GM19239 (cell line): ENCODE data around the gene ODF2.

ENCODE experiments used
- DNase-seq: peaks from one replicate; pipeline ENCODE4 v3.0.0; 2011; ENCODE audit warnings: low spot score; ENCODE audit not compliant: insufficient read length
- FAIRE-seq: peaks from 2 replicates; lab custom pipeline; 2011; peaks lifted over from hg19 to GRCh38; lab: Jason Lieb, UNC

The ODF2 gene

DNA sequence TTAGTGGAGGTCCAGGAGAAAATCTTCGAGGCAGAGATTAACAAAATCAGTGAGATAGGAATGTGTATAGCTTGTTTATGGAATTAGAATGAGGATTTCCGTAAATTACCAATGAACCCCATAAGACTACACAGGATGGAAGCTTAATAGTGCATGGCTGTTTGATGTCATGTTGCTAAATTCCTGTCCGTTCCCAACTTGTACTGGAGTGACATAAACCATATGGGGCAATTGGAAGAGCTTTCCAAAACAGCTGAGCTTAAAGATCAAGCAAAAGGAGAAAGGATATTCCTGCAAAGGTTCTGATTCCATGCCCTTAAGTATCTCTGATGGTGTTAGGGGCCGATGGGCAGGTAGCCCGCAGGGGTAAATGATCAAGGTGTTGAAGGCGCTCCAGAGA is 66.2 kb downstream of the ODF2 start:
- DNase-seq (no peak), FAIRE-seq (no peak)

DNA sequence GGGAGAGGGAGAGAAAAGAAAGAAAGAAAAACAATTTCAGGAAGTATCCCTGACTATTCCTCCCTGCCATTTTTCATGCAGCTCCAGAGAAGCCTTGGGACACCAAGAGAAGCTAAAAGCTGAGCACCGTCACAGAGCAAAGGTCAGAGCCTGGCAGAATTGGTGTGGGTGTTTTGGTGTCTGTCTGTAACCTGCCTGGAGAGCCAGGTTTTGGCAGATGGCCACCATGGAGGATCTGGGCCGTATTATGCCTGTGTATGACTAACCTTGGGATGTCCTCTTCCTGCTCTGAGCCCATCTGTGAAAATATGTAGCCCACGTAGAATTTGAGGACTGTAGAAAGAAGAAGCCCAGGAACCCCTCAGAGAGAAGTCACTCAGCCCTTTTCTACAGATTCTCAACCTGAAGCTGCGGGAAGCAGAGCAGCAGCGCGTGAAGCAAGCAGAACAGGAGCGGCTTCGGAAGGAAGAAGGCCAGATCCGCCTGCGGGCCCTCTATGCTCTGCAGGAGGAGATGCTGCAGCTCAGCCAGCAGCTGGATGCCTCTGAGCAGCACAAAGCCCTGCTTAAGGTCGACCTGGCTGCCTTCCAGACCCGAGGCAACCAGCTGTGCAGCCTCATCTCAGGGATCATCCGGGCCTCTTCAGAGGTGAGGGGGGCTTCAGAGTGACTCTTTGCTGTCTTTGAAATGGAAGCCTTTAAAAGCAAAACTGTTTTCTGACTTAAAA is 67.6 kb downstream of the ODF2 start:
- FAIRE-seq (no peak), DNase-seq (no peak)

DNA sequence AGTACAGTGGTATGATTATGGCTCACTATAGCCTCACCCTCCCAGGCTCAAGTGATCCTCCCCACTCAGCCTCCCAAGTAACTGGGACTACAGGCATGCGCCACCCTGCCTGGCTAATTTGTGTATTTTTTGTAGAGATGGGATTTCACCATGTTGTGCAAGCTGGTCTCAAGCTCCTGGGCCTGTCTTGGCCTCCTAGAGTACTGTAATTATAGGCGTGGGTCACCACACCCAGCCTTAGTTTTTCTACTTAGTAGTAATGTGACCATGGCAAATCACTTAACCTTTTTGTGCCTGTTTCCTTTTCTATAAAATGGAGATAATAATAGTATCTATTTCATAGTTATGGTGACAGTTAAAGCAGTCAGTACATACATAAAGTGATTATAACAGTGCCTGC is 70.9 kb downstream of the ODF2 start:
- DNase-seq (no peak), FAIRE-seq (no peak)

DNA sequence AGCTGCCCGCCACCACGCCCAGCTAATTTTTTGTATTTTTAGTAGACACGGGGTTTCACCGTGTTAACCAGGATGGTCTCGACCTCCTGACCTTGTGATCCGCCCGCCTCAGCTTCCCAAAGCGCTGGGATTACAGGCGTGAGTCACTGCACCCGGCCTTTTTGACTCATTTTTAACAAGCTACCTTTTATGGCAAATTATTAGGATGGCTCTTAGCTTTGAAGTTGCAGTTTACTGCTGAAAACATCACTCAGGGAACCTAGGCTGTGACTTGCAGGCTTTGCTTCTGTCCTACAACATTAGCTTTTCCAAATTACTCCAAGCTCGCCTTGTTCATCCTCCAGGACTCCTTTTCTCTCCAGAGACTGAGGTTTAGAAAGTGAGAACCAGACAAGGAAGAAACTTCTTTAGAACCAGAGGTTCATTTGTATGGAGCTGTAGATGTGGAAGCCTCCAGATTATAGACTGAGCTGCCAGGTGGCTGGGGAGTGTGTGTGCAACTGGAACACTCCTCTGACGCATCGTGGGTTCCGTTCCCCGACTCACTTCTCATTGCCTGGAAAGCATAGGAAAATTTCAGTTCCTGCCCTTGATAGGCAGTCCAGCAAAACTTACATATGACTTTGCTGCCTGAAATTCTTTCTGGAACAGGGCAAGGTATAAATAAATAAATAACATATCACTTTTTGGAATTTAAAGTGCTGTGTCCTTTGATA is 72.8 kb downstream of the ODF2 start:
- DNase-seq (no peak), FAIRE-seq (no peak)

DNA sequence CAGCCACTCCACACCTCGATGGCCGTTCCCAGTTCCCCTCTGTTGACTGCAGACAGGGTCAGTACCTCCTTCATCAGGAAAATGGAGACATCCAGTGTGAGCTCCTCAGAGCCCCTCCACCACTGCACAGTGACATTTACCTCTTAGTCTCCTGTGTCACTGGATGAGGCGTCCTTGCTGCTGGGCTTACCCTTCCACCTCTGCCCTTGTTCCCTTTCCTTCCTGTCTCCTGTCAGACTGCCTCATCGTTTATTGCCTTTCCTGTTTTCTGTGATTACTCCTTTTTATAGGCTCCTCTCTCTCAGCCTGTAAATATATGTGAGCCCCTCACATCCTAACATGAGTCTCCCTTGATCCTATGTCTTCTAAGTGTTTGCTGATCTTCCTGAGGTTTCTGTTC is 73.4 kb downstream of the ODF2 start:
- FAIRE-seq = no peak

DNA sequence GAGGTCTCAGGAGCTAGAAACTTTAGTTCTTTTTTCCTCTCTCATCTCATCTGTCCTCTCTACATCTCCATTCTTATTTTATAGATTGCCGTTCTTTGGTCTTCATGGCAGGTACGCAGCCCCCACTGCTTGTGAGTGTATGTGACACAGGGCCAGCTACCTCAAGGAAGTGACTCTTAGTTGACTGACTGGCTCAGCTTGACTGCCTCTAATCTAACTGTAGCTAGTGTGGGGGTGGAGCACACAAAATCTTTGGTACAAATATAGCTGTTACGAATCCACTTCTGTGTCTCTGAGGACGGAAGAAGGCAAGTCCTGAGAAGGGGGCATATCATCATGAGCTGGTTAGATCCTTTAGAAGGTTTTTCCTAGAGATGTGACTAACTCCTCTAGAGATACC is 76.8 kb downstream of the ODF2 start:
- DNase-seq = no peak
- no peak for FAIRE-seq

More for the DNA sequence above, 73.4 kb downstream of the ODF2 start:
- DNase-seq = no peak

DNA sequence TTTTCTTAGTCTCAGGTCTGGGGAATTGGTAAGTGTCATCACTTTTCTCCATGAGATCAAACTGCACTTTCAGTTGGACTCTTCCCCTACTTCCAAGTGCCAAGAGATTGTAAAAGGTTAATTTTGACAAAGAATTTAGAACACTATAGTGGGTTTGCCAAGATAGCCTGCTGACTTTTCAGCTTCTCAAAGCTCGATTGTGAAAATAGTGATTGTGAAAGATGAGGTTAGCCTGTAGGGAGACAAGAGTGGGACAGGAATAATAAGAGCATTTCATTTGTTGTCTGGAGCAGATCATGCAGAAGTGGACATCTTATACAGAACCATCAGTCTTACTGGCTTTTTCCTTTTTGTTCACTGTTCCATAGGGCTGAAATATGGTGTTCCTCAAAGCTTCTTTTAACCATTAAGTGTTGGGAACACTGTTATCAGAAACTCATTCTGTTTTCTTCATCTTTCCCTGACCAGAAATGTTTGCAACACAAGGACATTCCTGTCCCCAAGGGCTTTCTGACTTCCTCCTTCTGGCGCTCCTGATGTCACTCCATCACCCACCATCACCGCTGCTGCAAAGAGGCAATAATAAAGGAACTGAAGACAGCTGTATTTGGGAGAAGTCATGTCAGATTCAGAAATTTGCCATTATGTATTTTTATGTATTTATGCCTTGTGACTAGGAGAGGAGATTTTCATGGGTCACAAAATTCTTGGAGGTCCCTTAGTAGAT is 85.0 kb downstream of the ODF2 start:
- no peak for FAIRE-seq
- no peak for DNase-seq

DNA sequence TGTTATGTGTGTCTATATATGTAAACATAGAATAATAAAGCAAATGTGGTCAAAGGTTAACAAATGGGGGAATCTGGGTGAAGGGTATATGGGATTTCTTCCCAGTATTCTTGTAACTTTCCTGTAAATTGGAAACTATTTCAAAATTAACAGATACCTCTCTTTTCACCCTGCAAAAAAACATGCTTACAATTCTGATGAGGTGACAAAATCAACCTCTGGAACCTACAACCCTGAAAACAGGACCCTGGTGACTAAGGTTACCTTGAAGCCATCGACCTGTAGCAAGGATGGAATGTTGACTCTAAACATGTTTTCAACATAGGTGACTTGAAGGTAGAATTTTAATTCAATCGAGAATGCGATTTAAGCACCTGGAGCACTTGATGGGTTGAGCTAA is 90.7 kb downstream of the ODF2 start:
- FAIRE-seq (no peak), DNase-seq (no peak)

DNA sequence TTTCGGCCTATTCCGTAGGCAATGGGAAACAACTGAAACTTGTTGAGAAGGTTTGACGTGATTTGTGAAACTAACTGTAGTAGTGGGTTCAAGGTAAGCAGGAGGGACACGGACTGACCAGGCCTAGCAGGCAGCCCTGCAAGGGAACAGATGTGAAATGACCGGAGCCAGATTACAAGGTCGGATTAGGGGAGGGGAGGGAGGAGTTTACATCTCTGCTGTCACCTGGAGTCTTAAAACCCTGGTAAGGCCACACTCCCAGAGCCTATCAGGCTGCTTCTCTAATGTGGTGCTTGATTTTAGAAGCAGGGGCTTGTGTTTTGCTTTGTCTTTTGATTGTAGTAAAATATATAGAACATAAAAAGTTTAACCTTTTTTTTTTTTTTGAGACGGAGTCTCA is 93.1 kb downstream of the ODF2 start:
- FAIRE-seq (no peak), DNase-seq (no peak)

DNA sequence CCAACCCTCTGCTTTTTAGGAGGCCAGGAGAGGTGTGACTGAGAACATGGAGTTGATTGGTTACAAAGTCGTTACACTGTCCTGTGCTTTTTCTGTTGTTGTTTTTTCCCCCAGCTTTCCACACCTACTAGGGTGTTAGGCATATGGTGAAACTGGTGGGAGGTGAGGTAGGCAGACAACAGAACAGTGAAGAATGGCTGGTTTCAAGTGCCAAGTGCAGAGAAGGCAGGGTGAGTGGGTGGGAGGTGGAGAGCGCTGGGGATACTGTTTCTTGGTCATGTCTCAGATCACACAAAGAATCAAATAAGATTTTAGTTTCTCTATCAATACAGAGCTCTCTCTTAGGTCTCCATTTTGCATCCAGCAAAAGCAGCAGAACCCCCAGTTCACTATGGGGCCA is 94.4 kb downstream of the ODF2 start:
- no peak for DNase-seq
- FAIRE-seq = no peak
